Epidermal melanocyte (primary cell): ENCODE measurements around the gene IGFBP2.
A peak's percentile ranks its signal among the peaks of the same experiment; 100 is the strongest.
"Not testable (repeated sequence)": the region's sequence is repeated elsewhere in the genome, so short reads cannot be mapped to it uniquely, and the experiment has no call there.

Experiments used
- DNase-seq: peaks from one replicate; pipeline ENCODE4 v3.0.0; 2011; ENCODE audit warnings: low spot score; ENCODE audit not compliant: insufficient read length

Gene IGFBP2, protein sequence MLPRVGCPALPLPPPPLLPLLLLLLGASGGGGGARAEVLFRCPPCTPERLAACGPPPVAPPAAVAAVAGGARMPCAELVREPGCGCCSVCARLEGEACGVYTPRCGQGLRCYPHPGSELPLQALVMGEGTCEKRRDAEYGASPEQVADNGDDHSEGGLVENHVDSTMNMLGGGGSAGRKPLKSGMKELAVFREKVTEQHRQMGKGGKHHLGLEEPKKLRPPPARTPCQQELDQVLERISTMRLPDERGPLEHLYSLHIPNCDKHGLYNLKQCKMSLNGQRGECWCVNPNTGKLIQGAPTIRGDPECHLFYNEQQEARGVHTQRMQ

GRCh38 chr2:216632952-216633615 is at the start of gene IGFBP2:
Gene IGFBP2 (plus strand): TSS chr2:216633420. CDS start chr2:216633524, 104 bp downstream.
- no peak for DNase-seq

GRCh38 chr2:216583606-216584005 is 49.6 kb upstream of the IGFBP2 start:
- DNase-seq = no peak

GRCh38 chr2:216584112-216584511 is 49.1 kb upstream of the IGFBP2 start:
- DNase-seq = no peak

DNA sequence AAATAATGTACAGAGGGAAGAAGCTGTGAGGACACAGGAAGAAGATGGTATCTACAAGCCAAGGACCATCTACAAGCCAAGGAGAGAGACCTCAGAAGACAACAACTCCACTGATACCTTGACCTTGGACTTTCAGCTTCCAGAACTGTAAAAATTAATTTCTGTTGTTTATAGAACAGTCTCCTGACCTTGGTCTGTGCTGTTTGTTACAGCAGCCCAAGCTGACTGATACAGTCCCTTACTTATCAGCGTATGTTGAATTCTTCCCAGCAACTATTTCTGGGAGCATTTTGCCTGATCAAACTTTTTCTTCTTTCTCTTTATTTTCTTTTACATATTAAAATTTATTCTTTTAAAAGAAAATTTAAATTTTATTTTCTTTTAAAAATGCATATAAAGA is 47.8 kb upstream of the IGFBP2 start:
- no peak for DNase-seq

GRCh38 chr2:216588861-216589710 is 44.1 kb upstream of the IGFBP2 start:
- DNase-seq = no peak

DNA sequence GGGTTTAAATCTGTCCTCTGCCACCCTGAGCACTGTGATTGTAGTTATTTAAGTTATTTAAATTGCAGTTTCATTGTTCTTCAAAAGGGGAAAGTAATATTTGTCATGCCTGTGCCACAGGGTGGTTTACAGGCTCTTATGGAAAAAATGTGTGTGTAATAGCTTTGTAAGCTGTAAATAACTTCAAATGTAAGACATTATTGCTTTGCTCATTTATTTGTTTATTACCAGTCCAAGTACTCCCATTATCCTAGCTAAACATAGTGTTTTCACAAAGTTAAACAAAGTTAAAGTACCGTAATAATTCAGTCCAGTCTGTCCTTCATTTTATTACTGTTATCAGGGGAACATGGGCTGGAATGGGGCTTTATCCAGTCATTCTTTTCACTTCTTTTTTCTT is 43.4 kb upstream of the IGFBP2 start:
- DNase-seq = no peak

GRCh38 chr2:216590780-216591179 is 42.4 kb upstream of the IGFBP2 start:
- no peak for DNase-seq

- no peak for DNase-seq
Observed at GRCh38 chr2:216591480-216591879, 41.7 kb upstream of the IGFBP2 start.

GRCh38 chr2:216594081-216594480 is 39.1 kb upstream of the IGFBP2 start:
- DNase-seq = no peak

DNA sequence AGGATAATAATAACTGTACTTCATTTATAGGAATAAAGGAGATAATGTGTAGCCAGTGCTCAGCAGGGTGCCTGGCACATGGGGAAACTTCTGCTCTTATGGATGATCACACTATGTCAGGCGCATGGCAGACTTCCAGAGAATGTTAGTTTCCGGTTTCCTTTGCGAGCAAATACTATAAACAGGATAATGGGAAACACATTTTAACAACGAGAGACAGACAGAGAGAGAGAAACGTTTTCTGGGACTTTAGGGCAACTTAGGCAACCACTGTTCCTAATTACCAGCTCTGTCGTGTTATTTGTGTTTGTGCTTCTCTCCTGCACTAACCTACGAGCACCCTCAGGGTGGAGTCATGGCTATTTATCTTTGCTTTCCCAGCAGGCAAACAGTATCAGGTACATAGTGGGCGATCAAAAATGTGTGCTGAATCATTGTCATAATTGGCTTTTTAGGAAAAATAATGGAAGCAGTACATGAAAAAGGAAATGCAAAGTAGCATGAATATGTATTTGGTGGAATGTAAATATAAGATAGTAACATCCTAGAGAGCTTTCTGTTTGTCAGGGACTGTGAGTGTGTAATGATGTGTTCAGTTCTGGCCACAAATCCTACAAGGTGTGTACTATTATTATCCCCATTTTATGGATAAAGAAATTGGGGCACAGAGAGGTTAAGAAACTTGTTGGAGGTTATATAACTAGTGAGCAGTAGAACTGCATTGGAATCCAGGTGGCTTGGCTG is 36.8 kb upstream of the IGFBP2 start:
- DNase-seq = peak; percentile 40

DNA sequence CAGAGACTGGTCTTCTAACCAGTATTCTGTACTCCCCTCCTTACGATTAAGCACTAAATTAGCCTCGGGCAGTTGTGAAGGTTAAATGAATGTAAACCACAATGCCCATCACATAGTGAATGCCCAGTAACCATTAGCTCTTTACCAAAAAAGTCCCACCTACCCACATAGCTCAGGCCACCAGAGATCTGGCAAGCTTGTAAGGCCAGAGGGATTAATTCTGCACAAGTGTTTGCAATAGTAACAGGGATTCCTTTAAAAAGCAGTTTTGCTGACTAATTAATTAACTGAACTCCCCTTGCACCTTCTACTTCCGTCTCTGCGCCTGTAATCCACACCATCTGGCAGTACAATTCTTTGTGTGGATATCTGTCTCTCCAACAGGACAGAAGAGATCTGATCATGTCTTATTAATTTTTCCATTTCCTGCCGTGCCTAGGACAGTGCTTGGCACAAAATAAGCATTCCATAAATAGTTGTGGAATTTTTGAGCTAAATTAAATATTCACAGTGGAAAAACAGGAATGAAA is 36.2 kb upstream of the IGFBP2 start:
- DNase-seq = no peak

GRCh38 chr2:216597825-216598224 is 35.4 kb upstream of the IGFBP2 start:
- not testable (repeated sequence) for DNase-seq

GRCh38 chr2:216601632-216602409 is 31.4 kb upstream of the IGFBP2 start:
- no peak for DNase-seq

- no peak for DNase-seq
Observed at GRCh38 chr2:216603010-216603883, 30.0 kb upstream of the IGFBP2 start.

GRCh38 chr2:216603884-216604245 is 29.4 kb upstream of the IGFBP2 start:
- DNase-seq = no peak

DNA sequence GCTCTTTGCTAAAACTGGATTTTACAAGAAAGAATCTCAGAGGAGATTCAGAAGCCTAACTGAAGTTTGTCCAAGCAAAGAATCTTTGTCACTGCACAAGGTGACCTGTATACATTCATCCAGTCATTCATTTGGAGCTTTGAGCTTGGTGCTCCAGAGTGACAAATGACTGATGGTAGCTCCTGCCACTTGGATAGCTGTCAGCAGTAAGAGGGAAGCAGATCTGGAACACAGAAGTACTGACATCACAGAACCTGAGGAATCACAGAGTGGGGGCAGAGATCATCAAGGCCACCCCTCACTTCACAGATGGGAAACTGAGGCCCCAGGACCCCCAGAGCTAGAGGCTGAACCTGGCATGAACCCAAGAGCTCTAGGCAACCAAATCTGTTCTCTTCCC is 28.8 kb upstream of the IGFBP2 start:
- DNase-seq = no peak

DNA sequence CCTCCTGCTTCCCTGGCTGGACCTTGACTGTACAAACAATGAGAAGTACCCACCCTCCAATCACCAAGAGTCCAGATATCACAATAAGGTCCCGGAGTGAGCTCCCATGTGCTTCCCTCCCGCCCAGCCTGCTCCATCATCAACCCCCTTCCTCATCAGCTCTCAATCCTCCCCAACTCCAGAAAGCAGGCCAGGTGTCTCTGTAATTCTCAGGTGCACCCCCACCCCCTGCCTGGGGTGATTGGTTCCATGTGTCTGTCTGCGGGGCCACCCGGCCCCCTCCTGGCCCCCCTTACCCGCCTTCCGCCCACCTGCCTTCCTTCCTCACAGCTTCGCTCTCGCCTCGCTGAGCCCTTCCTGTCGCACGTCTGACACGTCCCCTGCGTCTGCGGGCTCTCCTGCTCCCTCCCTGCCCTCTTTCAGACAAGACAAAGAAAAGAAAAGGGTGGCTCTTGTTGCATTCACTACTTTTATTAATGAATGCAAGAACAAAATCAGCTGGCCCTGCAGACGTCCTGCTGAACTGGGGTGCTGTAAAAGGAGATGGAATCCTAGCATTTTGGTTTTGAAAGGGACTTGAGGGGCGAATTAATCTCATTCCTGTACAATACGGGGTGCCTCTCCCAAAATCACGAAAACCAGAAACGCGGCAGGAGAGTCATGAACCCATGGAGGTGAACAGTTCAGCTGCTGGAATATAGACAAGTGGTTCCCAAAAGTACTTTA is 26.5 kb upstream of the IGFBP2 start:
- DNase-seq = no peak

DNA sequence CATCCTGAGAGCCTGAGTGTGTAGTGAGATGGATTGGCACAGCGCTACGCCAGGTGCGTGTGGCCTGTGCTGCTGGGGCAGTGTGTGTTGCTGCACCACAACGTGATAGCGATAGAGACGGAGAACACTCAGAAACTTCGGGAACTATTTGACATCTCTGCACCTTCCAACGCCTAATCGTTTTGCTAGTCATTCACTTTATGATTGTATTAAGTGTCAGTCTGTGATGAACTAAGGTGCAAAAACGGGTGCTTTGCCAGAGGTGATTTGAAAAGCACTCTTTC is 26.0 kb upstream of the IGFBP2 start:
- DNase-seq = no peak

GRCh38 chr2:216608525-216608924 is 24.7 kb upstream of the IGFBP2 start:
- no peak for DNase-seq
